ENCODE data around the gene CDYL. TPM values are rescaled to one million over a fixed set of nuclear protein-coding genes. Genes with fewer than 3 reads are reported as not detected.

The CDYL gene
- polyA plus RNA-seq, 1 of the 3 experiments (the other 2 are of a cell fraction) = 13.3 TPM

DNA sequence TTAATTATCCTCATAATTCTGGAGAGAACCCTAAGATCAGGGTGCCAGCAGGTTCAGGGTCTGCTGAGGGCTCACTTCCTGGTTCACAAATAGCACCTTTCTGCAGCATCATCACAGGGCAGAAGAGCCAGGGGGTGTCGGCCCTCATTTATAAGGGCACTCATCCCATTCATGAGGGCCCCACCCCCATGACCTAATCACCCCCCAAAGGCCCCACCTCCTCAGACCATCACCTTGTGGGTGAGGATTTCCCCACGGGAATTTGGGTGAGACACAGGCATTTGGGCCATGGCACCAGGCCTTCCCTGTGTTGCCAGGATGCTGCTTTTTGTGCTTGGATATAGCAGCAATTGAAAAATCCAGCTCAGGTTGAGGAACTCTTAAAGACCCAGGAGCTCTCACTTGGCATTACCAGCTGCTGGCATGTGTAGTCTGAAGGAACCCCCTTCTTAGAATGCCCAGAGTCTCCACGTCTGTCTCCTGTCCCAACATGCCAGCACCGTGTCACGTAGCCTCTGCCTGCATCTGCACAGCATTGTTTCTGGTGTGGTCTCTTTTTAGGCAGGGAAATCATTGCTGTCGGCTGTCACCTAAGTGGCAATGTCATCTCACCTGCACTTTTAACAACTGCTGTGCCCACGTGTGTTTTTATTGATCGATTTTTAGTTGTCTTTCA is 156.2 kb downstream of the CDYL start:
- H3F3A ChIP-seq (replicated peaks; ENCODE audit: insufficient read depth) = no peaks in the 10 kb centered on the region
- H3K4me2 ChIP-seq = no peak overlapping the region
- no peak overlapping the region for H3K27ac ChIP-seq (ENCODE audit: low read depth in 2 of 2, low read length in 1 of 2)
- no peaks in the 10 kb centered on the region for H3K36me3 ChIP-seq (replicated peaks in 1 of 2; ENCODE audit: control insufficient read depth in 1 of 2, insufficient read depth in 2 of 2, low read length in 1 of 2)
- no peak for DNase-seq
- 90% methylated on average over 6 of the region's 8 CpGs for WGBS (ENCODE audit: low lambda C conversion rate)
- H3K9ac ChIP-seq = no peak overlapping the region
- CTCF ChIA-PET = no interaction called here
- peaks cover 10% of the 10 kb centered on the region for H4K20me1 ChIP-seq (ENCODE audit: insufficient read depth)
- no peaks in the 10 kb centered on the region for H3K27me3 ChIP-seq (ENCODE audit: insufficient read depth)
- POLR2A ChIA-PET = no interaction called here
- no peaks in the 10 kb centered on the region for H3K9me2 ChIP-seq
- H3K4me3 ChIP-seq (ENCODE audit: low read depth in 2 of 2, low read length in 1 of 2) = no peak overlapping the region
- TF ChIP-seq, protein P1, sequence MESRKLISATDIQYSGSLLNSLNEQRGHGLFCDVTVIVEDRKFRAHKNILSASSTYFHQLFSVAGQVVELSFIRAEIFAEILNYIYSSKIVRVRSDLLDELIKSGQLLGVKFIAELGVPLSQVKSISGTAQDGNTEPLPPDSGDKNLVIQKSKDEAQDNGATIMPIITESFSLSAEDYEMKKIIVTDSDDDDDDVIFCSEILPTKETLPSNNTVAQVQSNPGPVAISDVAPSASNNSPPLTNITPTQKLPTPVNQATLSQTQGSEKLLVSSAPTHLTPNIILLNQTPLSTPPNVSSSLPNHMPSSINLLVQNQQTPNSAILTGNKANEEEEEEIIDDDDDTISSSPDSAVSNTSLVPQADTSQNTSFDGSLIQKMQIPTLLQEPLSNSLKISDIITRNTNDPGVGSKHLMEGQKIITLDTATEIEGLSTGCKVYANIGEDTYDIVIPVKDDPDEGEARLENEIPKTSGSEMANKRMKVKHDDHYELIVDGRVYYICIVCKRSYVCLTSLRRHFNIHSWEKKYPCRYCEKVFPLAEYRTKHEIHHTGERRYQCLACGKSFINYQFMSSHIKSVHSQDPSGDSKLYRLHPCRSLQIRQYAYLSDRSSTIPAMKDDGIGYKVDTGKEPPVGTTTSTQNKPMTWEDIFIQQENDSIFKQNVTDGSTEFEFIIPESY (IDR thresholded peaks at IDR 0.05; ENCODE audit: borderline replicate concordance, low read depth) = no peak
- TF ChIP-seq SIN3A (IDR thresholded peaks at IDR 0.05; ENCODE audit: borderline replicate concordance, low read depth, low read length) = no peak
- TF ChIP-seq, protein P2, sequence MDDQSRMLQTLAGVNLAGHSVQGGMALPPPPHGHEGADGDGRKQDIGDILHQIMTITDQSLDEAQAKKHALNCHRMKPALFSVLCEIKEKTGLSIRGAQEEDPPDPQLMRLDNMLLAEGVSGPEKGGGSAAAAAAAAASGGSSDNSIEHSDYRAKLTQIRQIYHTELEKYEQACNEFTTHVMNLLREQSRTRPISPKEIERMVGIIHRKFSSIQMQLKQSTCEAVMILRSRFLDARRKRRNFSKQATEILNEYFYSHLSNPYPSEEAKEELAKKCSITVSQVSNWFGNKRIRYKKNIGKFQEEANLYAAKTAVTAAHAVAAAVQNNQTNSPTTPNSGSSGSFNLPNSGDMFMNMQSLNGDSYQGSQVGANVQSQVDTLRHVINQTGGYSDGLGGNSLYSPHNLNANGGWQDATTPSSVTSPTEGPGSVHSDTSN (IDR thresholded peaks at IDR 0.05) = no peak
- no peak for TF ChIP-seq TEAD4 (IDR thresholded peaks at IDR 0.05; ENCODE audit: borderline replicate concordance, insufficient read depth)
- no peak for TF ChIP-seq FOXM1 (IDR thresholded peaks at IDR 0.05; ENCODE audit: low read depth)
- TF ChIP-seq, protein P3, sequence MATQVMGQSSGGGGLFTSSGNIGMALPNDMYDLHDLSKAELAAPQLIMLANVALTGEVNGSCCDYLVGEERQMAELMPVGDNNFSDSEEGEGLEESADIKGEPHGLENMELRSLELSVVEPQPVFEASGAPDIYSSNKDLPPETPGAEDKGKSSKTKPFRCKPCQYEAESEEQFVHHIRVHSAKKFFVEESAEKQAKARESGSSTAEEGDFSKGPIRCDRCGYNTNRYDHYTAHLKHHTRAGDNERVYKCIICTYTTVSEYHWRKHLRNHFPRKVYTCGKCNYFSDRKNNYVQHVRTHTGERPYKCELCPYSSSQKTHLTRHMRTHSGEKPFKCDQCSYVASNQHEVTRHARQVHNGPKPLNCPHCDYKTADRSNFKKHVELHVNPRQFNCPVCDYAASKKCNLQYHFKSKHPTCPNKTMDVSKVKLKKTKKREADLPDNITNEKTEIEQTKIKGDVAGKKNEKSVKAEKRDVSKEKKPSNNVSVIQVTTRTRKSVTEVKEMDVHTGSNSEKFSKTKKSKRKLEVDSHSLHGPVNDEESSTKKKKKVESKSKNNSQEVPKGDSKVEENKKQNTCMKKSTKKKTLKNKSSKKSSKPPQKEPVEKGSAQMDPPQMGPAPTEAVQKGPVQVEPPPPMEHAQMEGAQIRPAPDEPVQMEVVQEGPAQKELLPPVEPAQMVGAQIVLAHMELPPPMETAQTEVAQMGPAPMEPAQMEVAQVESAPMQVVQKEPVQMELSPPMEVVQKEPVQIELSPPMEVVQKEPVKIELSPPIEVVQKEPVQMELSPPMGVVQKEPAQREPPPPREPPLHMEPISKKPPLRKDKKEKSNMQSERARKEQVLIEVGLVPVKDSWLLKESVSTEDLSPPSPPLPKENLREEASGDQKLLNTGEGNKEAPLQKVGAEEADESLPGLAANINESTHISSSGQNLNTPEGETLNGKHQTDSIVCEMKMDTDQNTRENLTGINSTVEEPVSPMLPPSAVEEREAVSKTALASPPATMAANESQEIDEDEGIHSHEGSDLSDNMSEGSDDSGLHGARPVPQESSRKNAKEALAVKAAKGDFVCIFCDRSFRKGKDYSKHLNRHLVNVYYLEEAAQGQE (IDR thresholded peaks at IDR 0.05; ENCODE audit: low read depth, low read length) = no peak
- TF ChIP-seq POLR2AphosphoS5 (IDR thresholded peaks at IDR 0.05; ENCODE audit: low read depth, low read length) = no peak
- no peak for TF ChIP-seq MXI1 (IDR thresholded peaks at IDR 0.05; ENCODE audit: low read depth, low read length)
- TF ChIP-seq YY1 (IDR thresholded peaks at IDR 0.05; ENCODE audit: low read depth) = no peak
- TF ChIP-seq EP300 (IDR thresholded peaks at IDR 0.05; ENCODE audit: borderline replicate concordance in 1 of 2, low read depth in 1 of 2, low read length in 1 of 2) = no peak
- TF ChIP-seq NFIC (IDR thresholded peaks at IDR 0.05; ENCODE audit: borderline replicate concordance) = no peak
- TF ChIP-seq RAD21 (IDR thresholded peaks at IDR 0.05; ENCODE audit: low read length) = no peak
- no peak for TF ChIP-seq RXRA (IDR thresholded peaks at IDR 0.05; ENCODE audit: borderline replicate concordance, low read depth)
- TF ChIP-seq, protein P4, sequence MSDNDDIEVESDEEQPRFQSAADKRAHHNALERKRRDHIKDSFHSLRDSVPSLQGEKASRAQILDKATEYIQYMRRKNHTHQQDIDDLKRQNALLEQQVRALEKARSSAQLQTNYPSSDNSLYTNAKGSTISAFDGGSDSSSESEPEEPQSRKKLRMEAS (IDR thresholded peaks at IDR 0.05; ENCODE audit: low read depth) = no peak
- no peak for TF ChIP-seq RFX5 (IDR thresholded peaks at IDR 0.05; ENCODE audit: low read length)
- no peak for TF ChIP-seq TAF1 (IDR thresholded peaks at IDR 0.05; ENCODE audit: borderline replicate concordance, low read depth, low read length)
- TF ChIP-seq, protein P5, sequence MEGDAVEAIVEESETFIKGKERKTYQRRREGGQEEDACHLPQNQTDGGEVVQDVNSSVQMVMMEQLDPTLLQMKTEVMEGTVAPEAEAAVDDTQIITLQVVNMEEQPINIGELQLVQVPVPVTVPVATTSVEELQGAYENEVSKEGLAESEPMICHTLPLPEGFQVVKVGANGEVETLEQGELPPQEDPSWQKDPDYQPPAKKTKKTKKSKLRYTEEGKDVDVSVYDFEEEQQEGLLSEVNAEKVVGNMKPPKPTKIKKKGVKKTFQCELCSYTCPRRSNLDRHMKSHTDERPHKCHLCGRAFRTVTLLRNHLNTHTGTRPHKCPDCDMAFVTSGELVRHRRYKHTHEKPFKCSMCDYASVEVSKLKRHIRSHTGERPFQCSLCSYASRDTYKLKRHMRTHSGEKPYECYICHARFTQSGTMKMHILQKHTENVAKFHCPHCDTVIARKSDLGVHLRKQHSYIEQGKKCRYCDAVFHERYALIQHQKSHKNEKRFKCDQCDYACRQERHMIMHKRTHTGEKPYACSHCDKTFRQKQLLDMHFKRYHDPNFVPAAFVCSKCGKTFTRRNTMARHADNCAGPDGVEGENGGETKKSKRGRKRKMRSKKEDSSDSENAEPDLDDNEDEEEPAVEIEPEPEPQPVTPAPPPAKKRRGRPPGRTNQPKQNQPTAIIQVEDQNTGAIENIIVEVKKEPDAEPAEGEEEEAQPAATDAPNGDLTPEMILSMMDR (IDR thresholded peaks at IDR 0.05) = no peak
- TF ChIP-seq CHD2 (IDR thresholded peaks at IDR 0.05; ENCODE audit: low read length, partially characterized antibody) = no peak
- no peak for TF ChIP-seq JUND (IDR thresholded peaks at IDR 0.05)
- no peak for TF ChIP-seq GABPA (IDR thresholded peaks at IDR 0.05; ENCODE audit: low read depth)
- H3K79me2 ChIP-seq (ENCODE audit: insufficient read depth) = peaks cover 22% of the 10 kb centered on the region
- H3K4me1 ChIP-seq (ENCODE audit: control insufficient read depth in 1 of 2, insufficient read depth in 2 of 2, low read depth in 1 of 2, low read length in 1 of 2) = peaks cover 19 to 25% of the 10 kb centered on the region in 2 experiments; a peak in 3 of 4 replicates
- no peak overlapping the region for H2AFZ ChIP-seq (ENCODE audit: low read depth)
- no peaks in the 10 kb centered on the region for H3K9me3 ChIP-seq
